MM.1S (cell line): ENCODE results near the gene ZNF343.

Experiments used
- DNase-seq: peaks from one replicate; pipeline ENCODE4 v3.0.0-alpha.2; 2015
- H2AFZ ChIP-seq: fragments of 300-600 bp; sonication (generic); 2 replicates; pipeline ENCODE4 v1.6.0; 2016; ENCODE audit warnings: antibody characterized with exemption, low read length
- H3F3A ChIP-seq: fragments of 300-600 bp; sonication (generic); 2 replicates; pipeline ENCODE4 v1.6.1; 2016; ENCODE audit warnings: mild to moderate bottlenecking, antibody characterized with exemption, low read length, moderate library complexity, mixed read lengths; ENCODE audit not compliant: insufficient read depth
- H3K27ac ChIP-seq: fragments of 300-600 bp; sonication (generic); 2 replicates; pipeline ENCODE4 v1.5.1; 2016; ENCODE audit warnings: mild to moderate bottlenecking, low read length
- H3K27me3 ChIP-seq: fragments of 300-600 bp; sonication (generic); replicated peaks from 2 replicates; pipeline ENCODE4 v1.6.0; 2016; ENCODE audit warnings: low read length; ENCODE audit not compliant: insufficient read depth
- H3K36me3 ChIP-seq: fragments of 300-600 bp; sonication (generic); replicated peaks from 2 replicates; pipeline ENCODE4 v1.6.1; 2016; ENCODE audit warnings: mild to moderate bottlenecking, low read length, mixed read lengths; ENCODE audit not compliant: insufficient read depth
- H3K4me1 ChIP-seq: fragments of 300-600 bp; sonication (generic); 2 replicates; pipeline ENCODE4 v1.6.1; 2016; ENCODE audit warnings: low read length, mixed read lengths
- H3K4me2 ChIP-seq: fragments of 300-600 bp; sonication (generic); 2 replicates; pipeline ENCODE4 v1.6.0; 2016; ENCODE audit warnings: low read depth, low read length
- H3K4me3 ChIP-seq: fragments of 300-600 bp; sonication (generic); 2 replicates; pipeline ENCODE4 v1.5.1; 2016; ENCODE audit warnings: low read length, mixed read lengths
- H3K79me2 ChIP-seq: fragments of 300-600 bp; sonication (generic); 2 replicates; pipeline ENCODE4 v1.6.1; 2016; ENCODE audit warnings: mixed run types, low read length, mixed read lengths
- H3K9ac ChIP-seq: fragments of 300-600 bp; sonication (generic); 2 replicates; pipeline ENCODE4 v1.6.1; 2016; ENCODE audit warnings: low read length, mixed read lengths
- H3K9me2 ChIP-seq: fragments of 300-600 bp; sonication (generic); replicated peaks from 2 replicates; pipeline ENCODE4 v1.6.1; 2016; ENCODE audit warnings: mild to moderate bottlenecking, low read length, mixed read lengths; ENCODE audit not compliant: insufficient read depth
- H3K9me3 ChIP-seq: fragments of 300-600 bp; sonication (generic); replicated peaks from 2 replicates; pipeline ENCODE4 v1.6.1; 2016; ENCODE audit warnings: mild to moderate bottlenecking, low read length, mixed read lengths; ENCODE audit not compliant: insufficient read depth
- H4K20me1 ChIP-seq: fragments of 300-600 bp; sonication (generic); 2 replicates; pipeline ENCODE4 v1.6.1; 2016; ENCODE audit warnings: mild to moderate bottlenecking, low read length, moderate library complexity, mixed read lengths; ENCODE audit not compliant: insufficient read depth
- EZH2 ChIP-seq: fragments of 300-600 bp; sonication (generic); optimal IDR thresholded peaks from 2 replicates; pipeline ENCODE3; 2017; ENCODE audit warnings: low read depth, mild to moderate bottlenecking, antibody characterized with exemption, low read length, mixed read lengths
- EZH2phosphoT487 ChIP-seq: fragments of 300-600 bp; sonication (generic); IDR thresholded peaks from 2 replicates; pipeline ENCODE4 v1.6.1; 2018; ENCODE audit warnings: antibody characterized with exemption, low read length
- TF ChIP-seq, protein P1 (sequence below): fragments of 300-600 bp; sonication (generic); IDR thresholded peaks from 2 replicates; pipeline ENCODE4 v1.5.1; 2016; ENCODE audit warnings: antibody characterized with exemption, low read length, mixed read lengths

ZNF343 gene

DNA sequence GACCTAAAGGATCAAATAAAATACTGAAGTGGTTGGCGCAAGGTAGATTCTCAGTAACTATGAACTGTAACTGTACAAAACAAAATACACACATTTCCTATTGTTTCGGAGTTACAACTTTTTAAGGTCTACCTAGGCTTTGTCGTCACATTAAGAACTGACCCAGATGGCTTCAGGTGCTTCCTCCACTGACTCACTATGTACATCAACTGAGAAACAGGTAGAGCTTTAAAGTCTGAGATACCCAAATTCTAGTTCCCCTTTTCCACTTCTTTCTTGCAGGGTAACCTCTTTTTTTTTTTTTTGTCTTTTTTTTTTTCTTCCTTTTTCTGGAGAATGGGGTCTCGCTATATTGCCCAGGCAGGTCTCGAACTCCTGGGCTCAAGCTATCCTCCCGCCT, 43.6 kb downstream of the ZNF343 start:
- Histone ChIP-seq H3K9ac (no peak overlapping the region), H3K4me2 (no peak overlapping the region), H3K27ac (no peak overlapping the region), H3K9me2 (no peaks in the 10 kb centered on the region), H3F3A (peaks cover 18% of the 10 kb centered on the region; the same call in 1 of the 2 replicates), H3K36me3 (peaks cover 53% of the 10 kb centered on the region), H3K27me3 (no peaks in the 10 kb centered on the region), H3K79me2 (peaks cover 72% of the 10 kb centered on the region), H4K20me1 (peaks cover 44% of the 10 kb centered on the region), H3K4me3 (no peak overlapping the region), H2AFZ (no peak overlapping the region), H3K4me1 (peaks cover 15% of the 10 kb centered on the region), H3K9me3 (no peaks in the 10 kb centered on the region)
- TF ChIP-seq EZH2phosphoT487 (no peak), EZH2 (no peak)
- TF ChIP-seq, protein P1, sequence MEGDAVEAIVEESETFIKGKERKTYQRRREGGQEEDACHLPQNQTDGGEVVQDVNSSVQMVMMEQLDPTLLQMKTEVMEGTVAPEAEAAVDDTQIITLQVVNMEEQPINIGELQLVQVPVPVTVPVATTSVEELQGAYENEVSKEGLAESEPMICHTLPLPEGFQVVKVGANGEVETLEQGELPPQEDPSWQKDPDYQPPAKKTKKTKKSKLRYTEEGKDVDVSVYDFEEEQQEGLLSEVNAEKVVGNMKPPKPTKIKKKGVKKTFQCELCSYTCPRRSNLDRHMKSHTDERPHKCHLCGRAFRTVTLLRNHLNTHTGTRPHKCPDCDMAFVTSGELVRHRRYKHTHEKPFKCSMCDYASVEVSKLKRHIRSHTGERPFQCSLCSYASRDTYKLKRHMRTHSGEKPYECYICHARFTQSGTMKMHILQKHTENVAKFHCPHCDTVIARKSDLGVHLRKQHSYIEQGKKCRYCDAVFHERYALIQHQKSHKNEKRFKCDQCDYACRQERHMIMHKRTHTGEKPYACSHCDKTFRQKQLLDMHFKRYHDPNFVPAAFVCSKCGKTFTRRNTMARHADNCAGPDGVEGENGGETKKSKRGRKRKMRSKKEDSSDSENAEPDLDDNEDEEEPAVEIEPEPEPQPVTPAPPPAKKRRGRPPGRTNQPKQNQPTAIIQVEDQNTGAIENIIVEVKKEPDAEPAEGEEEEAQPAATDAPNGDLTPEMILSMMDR, result no peak
- no peak for DNase-seq

DNA sequence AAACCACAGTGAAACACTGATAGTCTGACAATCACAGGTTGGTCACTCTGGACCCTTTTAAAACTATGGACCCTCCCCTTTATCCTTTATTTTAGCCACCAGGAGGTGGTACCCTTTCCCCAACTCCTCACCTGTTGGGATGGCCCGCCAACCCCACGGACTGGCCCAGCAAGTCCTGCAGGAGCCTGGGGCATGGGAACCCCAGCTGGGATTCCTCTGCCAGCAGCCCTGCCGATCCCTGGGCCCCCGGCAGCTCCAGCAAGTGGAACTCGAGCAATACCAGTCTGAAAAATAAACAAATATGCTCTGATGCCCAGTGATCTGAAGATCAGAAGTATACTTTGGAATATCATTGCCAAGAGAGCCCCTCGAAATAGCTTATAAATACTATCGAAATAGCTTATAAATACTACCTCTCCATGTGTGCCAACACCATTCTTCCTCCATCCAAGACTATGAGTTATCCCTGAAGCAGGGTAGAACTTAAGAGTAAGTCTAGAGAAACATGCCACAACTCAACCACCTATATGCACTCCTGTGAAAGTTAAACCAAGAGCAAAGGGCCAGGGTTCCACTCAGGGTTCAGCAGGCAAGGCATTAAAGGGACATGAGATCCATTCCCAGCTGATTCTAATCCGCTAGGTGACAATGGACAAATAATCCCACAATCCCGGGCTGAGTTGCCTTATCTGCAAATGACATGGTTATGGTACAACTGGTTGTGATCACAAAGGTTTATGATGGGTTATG, 44.9 kb downstream of the ZNF343 start:
- H3K36me3 ChIP-seq, result peaks cover 58% of the 10 kb centered on the region
- DNase-seq, result no peak
- no peak overlapping the region for H3K4me3 ChIP-seq
- H3F3A ChIP-seq, result peaks cover 16% of the 10 kb centered on the region; the same call in 1 of the 2 replicates
- no peaks in the 10 kb centered on the region for H3K27me3 ChIP-seq
- no peak overlapping the region for H3K27ac ChIP-seq
- H3K9ac ChIP-seq, result no peak overlapping the region
- no peak overlapping the region for H3K4me2 ChIP-seq
- peaks cover 59% of the 10 kb centered on the region for H3K79me2 ChIP-seq
- H3K9me2 ChIP-seq, result no peaks in the 10 kb centered on the region
- no peaks in the 10 kb centered on the region for H3K9me3 ChIP-seq
- peaks cover 12% of the 10 kb centered on the region for H3K4me1 ChIP-seq
- no peak overlapping the region for H2AFZ ChIP-seq
- peaks cover 37% of the 10 kb centered on the region for H4K20me1 ChIP-seq
- TF ChIP-seq, protein P1, result no peak
- no peak for TF ChIP-seq EZH2
- no peak for TF ChIP-seq EZH2phosphoT487

DNA sequence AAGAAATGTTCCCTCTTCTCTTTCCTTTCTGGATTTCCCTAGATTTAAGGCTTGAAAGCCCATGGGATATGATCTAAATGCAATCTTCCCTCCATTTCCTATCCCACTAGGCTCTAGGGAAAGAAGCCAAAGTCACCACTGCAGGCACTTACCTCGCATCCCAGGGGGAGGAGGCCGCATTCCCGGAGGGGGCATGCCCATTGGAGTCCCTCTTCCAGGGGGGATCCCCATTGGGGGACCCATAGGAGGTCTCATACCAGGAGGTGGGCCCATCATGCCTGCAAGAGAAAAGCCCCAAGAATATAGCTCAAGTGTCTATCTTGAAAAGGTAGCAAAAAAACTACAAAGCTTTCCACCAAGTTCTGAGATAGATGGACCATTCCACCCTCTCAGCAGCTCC, 46.2 kb downstream of the ZNF343 start:
- Histone ChIP-seq H3K9me2 (no peaks in the 10 kb centered on the region), H3K27ac (no peak overlapping the region), H4K20me1 (peaks cover 24% of the 10 kb centered on the region), H3K4me1 (no peaks in the 10 kb centered on the region), H3K4me2 (no peak overlapping the region), H3K79me2 (peaks cover 46% of the 10 kb centered on the region), H3K36me3 (peaks cover 57% of the 10 kb centered on the region), H3K4me3 (no peak overlapping the region), H3F3A (peaks cover 26% of the 10 kb centered on the region; the same call in 1 of the 2 replicates), H3K9ac (no peak overlapping the region), H3K9me3 (no peaks in the 10 kb centered on the region), H3K27me3 (no peaks in the 10 kb centered on the region), H2AFZ (no peak overlapping the region)
- no peak for DNase-seq
- no peak for TF ChIP-seq EZH2
- TF ChIP-seq, protein P1, result no peak
